ENCODE measurements around the gene SLC37A1.

DNA sequence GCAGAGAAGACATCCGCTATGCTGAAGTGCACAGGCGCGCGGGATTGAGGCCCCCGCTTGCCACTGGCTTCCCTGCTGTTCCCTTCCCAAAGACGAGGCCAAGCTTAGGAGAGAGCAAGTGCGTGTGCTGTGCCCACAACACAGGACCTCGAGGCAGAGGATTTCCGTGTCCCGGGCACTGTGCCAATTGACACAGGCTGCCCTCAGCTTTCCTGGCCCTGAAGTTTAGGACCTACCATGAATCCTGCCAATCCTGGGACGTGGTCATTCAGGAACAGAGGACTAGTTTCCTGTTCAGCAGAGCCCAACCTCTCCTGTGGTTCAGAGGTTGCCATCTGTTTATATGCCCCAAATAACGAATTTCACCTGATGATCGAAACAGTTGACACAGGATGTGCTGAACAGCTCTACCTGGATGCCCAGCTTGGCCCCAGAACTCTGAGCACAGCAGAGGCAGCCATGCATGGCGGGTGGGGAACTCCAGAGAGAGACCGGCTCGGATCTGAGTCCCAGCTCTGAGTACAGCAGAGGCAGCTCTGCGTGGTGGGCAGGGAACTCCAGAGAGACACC is 22.0 kb downstream of the SLC37A1 start:
- TF ChIP-seq, protein P1, sequence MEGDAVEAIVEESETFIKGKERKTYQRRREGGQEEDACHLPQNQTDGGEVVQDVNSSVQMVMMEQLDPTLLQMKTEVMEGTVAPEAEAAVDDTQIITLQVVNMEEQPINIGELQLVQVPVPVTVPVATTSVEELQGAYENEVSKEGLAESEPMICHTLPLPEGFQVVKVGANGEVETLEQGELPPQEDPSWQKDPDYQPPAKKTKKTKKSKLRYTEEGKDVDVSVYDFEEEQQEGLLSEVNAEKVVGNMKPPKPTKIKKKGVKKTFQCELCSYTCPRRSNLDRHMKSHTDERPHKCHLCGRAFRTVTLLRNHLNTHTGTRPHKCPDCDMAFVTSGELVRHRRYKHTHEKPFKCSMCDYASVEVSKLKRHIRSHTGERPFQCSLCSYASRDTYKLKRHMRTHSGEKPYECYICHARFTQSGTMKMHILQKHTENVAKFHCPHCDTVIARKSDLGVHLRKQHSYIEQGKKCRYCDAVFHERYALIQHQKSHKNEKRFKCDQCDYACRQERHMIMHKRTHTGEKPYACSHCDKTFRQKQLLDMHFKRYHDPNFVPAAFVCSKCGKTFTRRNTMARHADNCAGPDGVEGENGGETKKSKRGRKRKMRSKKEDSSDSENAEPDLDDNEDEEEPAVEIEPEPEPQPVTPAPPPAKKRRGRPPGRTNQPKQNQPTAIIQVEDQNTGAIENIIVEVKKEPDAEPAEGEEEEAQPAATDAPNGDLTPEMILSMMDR (IDR thresholded peaks at IDR 0.05; ENCODE audit: borderline replicate concordance, extremely low read depth, low read length, poor library complexity, severe bottlenecking) = no peak
- no peak for TF ChIP-seq EZH2 (IDR thresholded peaks at IDR 0.05; ENCODE audit: borderline replicate concordance, low read depth, low read length, severe bottlenecking)
